IMR-90 (cell line): Measurements from ENCODE around the gene DHRS12.

Experiments
- BHLHE40 ChIP-seq: fragments of 150-350 bp; IDR thresholded peaks from 2 replicates; pipeline ENCODE4 v1.6.1; 2016; ENCODE audit warnings: mild to moderate bottlenecking, low read depth, low read length
- CEBPB ChIP-seq: IDR thresholded peaks from 2 replicates; pipeline ENCODE4 v1.6.1; 2012; ENCODE audit warnings: low read depth, low read length, improper control_type of control experiment
- CHD1 ChIP-seq: IDR thresholded peaks from 2 replicates; pipeline ENCODE4 v1.6.1; 2012; ENCODE audit warnings: low read depth, low read length, improper control_type of control experiment
- FOS ChIP-seq: fragments of 150-350 bp; IDR thresholded peaks from 2 replicates; pipeline ENCODE4 v1.6.1; 2016; ENCODE audit warnings: low read depth, low read length
- MAZ ChIP-seq: IDR thresholded peaks from 2 replicates; pipeline ENCODE4 v1.6.1; 2012; ENCODE audit warnings: low read depth, mild to moderate bottlenecking, low read length, improper control_type of control experiment, moderate library complexity, borderline replicate concordance
- POLR2A ChIP-seq: IDR thresholded peaks from 2 replicates; pipeline ENCODE4 v1.6.1; 2012; ENCODE audit warnings: mild to moderate bottlenecking, low read depth, low read length
- RAD21 ChIP-seq: IDR thresholded peaks from 2 replicates; pipeline ENCODE4 v1.6.1; 2012; ENCODE audit warnings: low read length, improper control_type of control experiment
- RCOR1 ChIP-seq: IDR thresholded peaks from 2 replicates; pipeline ENCODE4 v1.6.1; 2012; ENCODE audit warnings: mild to moderate bottlenecking, low read length, improper control_type of control experiment; ENCODE audit not compliant: insufficient replicate concordance
- RFX5 ChIP-seq: IDR thresholded peaks from 2 replicates; pipeline ENCODE4 v1.8.0; 2012; ENCODE audit warnings: low read depth, mild to moderate bottlenecking, low read length, moderate library complexity
- SMC3 ChIP-seq: fragments of 150-350 bp; IDR thresholded peaks from 2 replicates; pipeline ENCODE4 v1.6.1; 2016; ENCODE audit warnings: low read depth, mild to moderate bottlenecking, antibody characterized with exemption, low read length, moderate library complexity
- TF ChIP-seq, protein P1 (sequence below): conservative IDR thresholded peaks from 2 replicates; pipeline ENCODE4 v1.5.1; 2012; ENCODE audit warnings: mild to moderate bottlenecking, low read depth, low read length, improper control_type of control experiment
- TF ChIP-seq, protein P2 (sequence below): fragments of 150-350 bp; IDR thresholded peaks from 2 replicates; pipeline ENCODE4 v1.6.1; 2017; ENCODE audit warnings: mild to moderate bottlenecking, antibody characterized with exemption, low read length, low read depth
- TF ChIP-seq, protein P3 (sequence below): fragments of 150-350 bp; IDR thresholded peaks from 2 replicates; pipeline ENCODE4 v1.6.1; 2016; ENCODE audit warnings: low read depth, mild to moderate bottlenecking, low read length, moderate library complexity, borderline replicate concordance

DNA sequence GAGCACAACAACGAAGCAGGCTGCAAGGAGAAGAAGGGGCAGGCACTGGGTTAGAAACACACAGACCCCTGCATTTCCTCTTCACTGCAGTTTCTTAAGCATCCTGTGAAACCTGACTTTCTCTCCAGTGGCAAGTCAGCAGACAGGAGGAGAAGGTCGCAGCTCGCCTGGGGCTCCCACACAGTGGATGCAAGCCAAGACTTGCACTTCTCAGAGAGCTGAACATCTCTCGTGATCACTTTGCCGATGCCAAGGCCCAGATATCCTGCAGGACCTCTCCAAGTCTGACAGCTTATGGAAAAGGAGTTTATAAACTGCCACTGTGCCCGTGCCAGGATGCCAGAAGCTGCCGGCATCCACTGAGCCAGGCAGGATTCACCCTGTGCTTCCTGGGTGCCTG lies 22.6 kb upstream of the DHRS12 start:
- TF ChIP-seq POLR2A (no peak), SMC3 (no peak), BHLHE40 (no peak), CHD1 (no peak), CEBPB (no peak), FOS (no peak), MAZ (no peak), RCOR1 (no peak), RAD21 (no peak), RFX5 (no peak)
- TF ChIP-seq, protein P1, sequence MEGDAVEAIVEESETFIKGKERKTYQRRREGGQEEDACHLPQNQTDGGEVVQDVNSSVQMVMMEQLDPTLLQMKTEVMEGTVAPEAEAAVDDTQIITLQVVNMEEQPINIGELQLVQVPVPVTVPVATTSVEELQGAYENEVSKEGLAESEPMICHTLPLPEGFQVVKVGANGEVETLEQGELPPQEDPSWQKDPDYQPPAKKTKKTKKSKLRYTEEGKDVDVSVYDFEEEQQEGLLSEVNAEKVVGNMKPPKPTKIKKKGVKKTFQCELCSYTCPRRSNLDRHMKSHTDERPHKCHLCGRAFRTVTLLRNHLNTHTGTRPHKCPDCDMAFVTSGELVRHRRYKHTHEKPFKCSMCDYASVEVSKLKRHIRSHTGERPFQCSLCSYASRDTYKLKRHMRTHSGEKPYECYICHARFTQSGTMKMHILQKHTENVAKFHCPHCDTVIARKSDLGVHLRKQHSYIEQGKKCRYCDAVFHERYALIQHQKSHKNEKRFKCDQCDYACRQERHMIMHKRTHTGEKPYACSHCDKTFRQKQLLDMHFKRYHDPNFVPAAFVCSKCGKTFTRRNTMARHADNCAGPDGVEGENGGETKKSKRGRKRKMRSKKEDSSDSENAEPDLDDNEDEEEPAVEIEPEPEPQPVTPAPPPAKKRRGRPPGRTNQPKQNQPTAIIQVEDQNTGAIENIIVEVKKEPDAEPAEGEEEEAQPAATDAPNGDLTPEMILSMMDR: no peak
- TF ChIP-seq, protein P2, sequence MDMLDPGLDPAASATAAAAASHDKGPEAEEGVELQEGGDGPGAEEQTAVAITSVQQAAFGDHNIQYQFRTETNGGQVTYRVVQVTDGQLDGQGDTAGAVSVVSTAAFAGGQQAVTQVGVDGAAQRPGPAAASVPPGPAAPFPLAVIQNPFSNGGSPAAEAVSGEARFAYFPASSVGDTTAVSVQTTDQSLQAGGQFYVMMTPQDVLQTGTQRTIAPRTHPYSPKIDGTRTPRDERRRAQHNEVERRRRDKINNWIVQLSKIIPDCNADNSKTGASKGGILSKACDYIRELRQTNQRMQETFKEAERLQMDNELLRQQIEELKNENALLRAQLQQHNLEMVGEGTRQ: no peak
- TF ChIP-seq, protein P3, sequence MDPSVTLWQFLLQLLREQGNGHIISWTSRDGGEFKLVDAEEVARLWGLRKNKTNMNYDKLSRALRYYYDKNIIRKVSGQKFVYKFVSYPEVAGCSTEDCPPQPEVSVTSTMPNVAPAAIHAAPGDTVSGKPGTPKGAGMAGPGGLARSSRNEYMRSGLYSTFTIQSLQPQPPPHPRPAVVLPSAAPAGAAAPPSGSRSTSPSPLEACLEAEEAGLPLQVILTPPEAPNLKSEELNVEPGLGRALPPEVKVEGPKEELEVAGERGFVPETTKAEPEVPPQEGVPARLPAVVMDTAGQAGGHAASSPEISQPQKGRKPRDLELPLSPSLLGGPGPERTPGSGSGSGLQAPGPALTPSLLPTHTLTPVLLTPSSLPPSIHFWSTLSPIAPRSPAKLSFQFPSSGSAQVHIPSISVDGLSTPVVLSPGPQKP: no peak
